Liver (tissue), 3 donors: Measurements from ENCODE around the gene BASP1.

ENCODE experiments used
- CTCF ChIP-seq: fragments of 150-350 bp; IDR thresholded peaks from 2 replicates; pipeline ENCODE4 v1.5.1; 2017; ENCODE audit warnings: improper control_type of control experiment, low read depth, low read length; ENCODE audit not compliant: missing input control
- HNF4A ChIP-seq, 2 donors: conservative IDR thresholded peaks; 2 replicates each; pipeline ENCODE4 v1.6.1; 2016; ENCODE audit warnings: antibody characterized with exemption in 2 of 2, mild to moderate bottlenecking in 2 of 2
- JUND ChIP-seq, 2 donors: IDR thresholded peaks; 2 replicates each; pipeline ENCODE4 v1.6.1; 2016; ENCODE audit warnings: antibody characterized with exemption in 2 of 2
- NR2F2 ChIP-seq: IDR thresholded peaks from 2 replicates; pipeline ENCODE4 v1.6.1; 2016; ENCODE audit warnings: antibody characterized with exemption
- YY1 ChIP-seq: IDR thresholded peaks from 2 replicates; pipeline ENCODE4 v1.6.1; 2016; ENCODE audit warnings: antibody characterized with exemption, mild to moderate bottlenecking
- donor health status: healthy.
- donor health status: healthy.

- no peak for TF ChIP-seq HNF4A (conservative IDR thresholded peaks at IDR 0.05)
- no peak for TF ChIP-seq YY1
- TF ChIP-seq NR2F2, result no peak
- TF ChIP-seq JUND (IDR thresholded peaks at IDR 0.05), result no peak
- TF ChIP-seq CTCF, result no peak
These were observed 23.1 kb downstream of the BASP1 start for GRCh38 chr5:17240487-17240886.
